Measurements from ENCODE around the gene AIP.

The AIP gene

GRCh38 chr11:67482827-67483798 lies at the start of gene AIP:
AIP (plus strand) TSS chr11:67483026; CDS start chr11:67483159, 133 bp downstream.
- TF ChIP-seq CTCF (IDR thresholded peaks at IDR 0.05; ENCODE audit: low read depth, low read length, missing control alignments), result no peak
- H3K4me3 ChIP-seq (ENCODE audit: low read depth, low read length), result peak within 1 kb of the TSS; percentile 64
- peak; percentile 97 for DNase-seq (ENCODE audit: low read depth)

- H3K4me3 ChIP-seq (ENCODE audit: low read depth, low read length), result no peak overlapping the region
- DNase-seq (ENCODE audit: low read depth), result no peak
- no peak for TF ChIP-seq CTCF (IDR thresholded peaks at IDR 0.05; ENCODE audit: low read depth, low read length, missing control alignments)
These were observed 49.1 kb upstream of the AIP start for GRCh38 chr11:67433536-67434394.

GRCh38 chr11:67434395-67434881 lies 48.4 kb upstream of the AIP start:
- DNase-seq (ENCODE audit: low read depth), result no peak
- no peak for TF ChIP-seq CTCF (IDR thresholded peaks at IDR 0.05; ENCODE audit: low read depth, low read length, missing control alignments)
- H3K4me3 ChIP-seq (ENCODE audit: low read depth, low read length), result peak overlapping the region; percentile 87

- no peak for DNase-seq (ENCODE audit: low read depth)
- TF ChIP-seq CTCF (IDR thresholded peaks at IDR 0.05; ENCODE audit: low read depth, low read length, missing control alignments), result no peak
- peak overlapping the region; percentile 87 for H3K4me3 ChIP-seq (ENCODE audit: low read depth, low read length)
These were observed 47.6 kb upstream of the AIP start for GRCh38 chr11:67435031-67435726.

- peak overlapping the region; percentile 87 for H3K4me3 ChIP-seq (ENCODE audit: low read depth, low read length)
- DNase-seq (ENCODE audit: low read depth), result no peak
- TF ChIP-seq CTCF (IDR thresholded peaks at IDR 0.05; ENCODE audit: low read depth, low read length, missing control alignments), result no peak
These were observed 46.9 kb upstream of the AIP start for GRCh38 chr11:67435727-67436458.

Data from GM12864 (cell line).